Esophagus squamous epithelium (tissue), 5 donors: Measurements from ENCODE around the gene KCNAB2. TPM values are rescaled to one million over a fixed set of nuclear protein-coding genes. Genes with fewer than 3 reads are reported as not detected.

Source experiments
- DNase-seq: peaks from one replicate; lab custom pipeline; 2025; lab: John Stamatoyannopoulos, UW
- H3K27ac ChIP-seq, 4 donors: fragments of 200-600 bp; sonication (generic); one replicate each; pipeline ENCODE4 v1.5.1; 2016 to 2019; ENCODE audit warnings: mild to moderate bottlenecking in 1 of 4
- H3K27me3 ChIP-seq, 4 donors: fragments of 200-600 bp; sonication (generic); 1 replicate in 3 of 4; 2 replicates in 1 of 4; pipeline versions ENCODE4 v1.5.1 to v1.6.0; 2017 to 2021; ENCODE audit warnings: antibody characterized with exemption in 1 of 4
- H3K36me3 ChIP-seq, 3 donors: fragments of 200-600 bp; sonication (generic); one replicate each; pipeline ENCODE4 v1.5.1; 2016 to 2019
- H3K4me1 ChIP-seq, 3 donors: fragments of 200-600 bp; sonication (generic); one replicate each; pipeline ENCODE4 v1.5.1; 2017 to 2019
- H3K4me3 ChIP-seq, 4 donors: fragments of 200-600 bp; sonication (generic); 1 replicate in 3 of 4; 2 replicates in 1 of 4; pipeline ENCODE4 v1.5.1; 2016 to 2019; ENCODE audit warnings: mild to moderate bottlenecking in 2 of 4, moderate library complexity in 1 of 4
- H3K9me3 ChIP-seq, 3 donors: fragments of 200-600 bp; sonication (generic); one replicate each; pipeline ENCODE4 v1.5.1; 2016 to 2019
- CTCF ChIP-seq, 6 experiments: fragments of 450-650 bp in 4 of 6; fragments of 200-600 bp in 2 of 6; sonication (generic) in 2 of 6; IDR thresholded peaks; one replicate each; pipeline ENCODE4 v1.5.1; 2016 to 2019; ENCODE audit warnings: antibody characterized with exemption in 6 of 6, mild to moderate bottlenecking in 4 of 6, moderate library complexity in 4 of 6
- POLR2A ChIP-seq, 4 donors: fragments of 450-650 bp; IDR thresholded peaks; one replicate each; pipeline ENCODE4 v1.6.1; 2017; ENCODE audit warnings: antibody characterized with exemption in 4 of 4, mild to moderate bottlenecking in 4 of 4, moderate library complexity in 3 of 4
- WGBS, 2 donors: methylation state at CpG; one replicate each; pipeline ENCODE4 v1.1.5; 2018; 5-methylcytosine and 5-hydroxymethylcytosine counted together
- intact Hi-C: fragments of 100-400 bp; cut with DNase I; formaldehyde crosslinking; loops from one replicate; pipeline ENCODE4 v1.15.0; 2022
- total RNA-seq, 4 donors: library from RNA; depleted of rRNA; stranded (reverse); fragments of >200 nt; gene quantifications; one replicate each; pipeline ENCODE4 v1.1.0, GENCODE V29; 2016
- donor health status: DM: yes; HTN: yes; CAD: no.

KCNAB2 gene
- total RNA-seq, 4 donors from 2014 or later: 1.8 to 9.3 (median 3.9) TPM

GRCh38 chr1:6097117-6097595 lies 51.5 kb downstream of the KCNAB2 start:
- Histone ChIP-seq H3K27ac (no peak overlapping the region), H3K27me3 (peaks cover 0 to 20% (median 0%) of the 10 kb centered on the region in 4 donors), H3K9me3 (no peaks in the 10 kb centered on the region), H3K4me3 (no peak overlapping the region), H3K36me3 (no peaks in the 10 kb centered on the region), H3K4me1 (peaks cover 0 to 3% (median 0%) of the 10 kb centered on the region in 3 donors)
- intact Hi-C loops: no loop called here
- DNase-seq: no peak
- WGBS, 2 donors: 70 to 84% methylated on average over 4 to 5 of the region's 15 CpGs
- TF ChIP-seq POLR2A (IDR thresholded peaks at IDR 0.05): no peak
- TF ChIP-seq CTCF (IDR thresholded peaks at IDR 0.05): no peak

GRCh38 chr1:6097824-6098223 lies 52.1 kb downstream of the KCNAB2 start:
- intact Hi-C loops: no loop called here
- peaks cover 0 to 27% (median 0%) of the 10 kb centered on the region in 4 donors for H3K27me3 ChIP-seq
- WGBS, 2 donors: 71 to 77% methylated on average over 17 of the region's 17 CpGs
- H3K4me3 ChIP-seq: no peak overlapping the region
- peak overlapping the region in 1 of 4 donors; percentile 36 for H3K27ac ChIP-seq
- TF ChIP-seq POLR2A (IDR thresholded peaks at IDR 0.05) (no peak), CTCF (IDR thresholded peaks at IDR 0.05) (no peak)
- no peak for DNase-seq
- no peaks in the 10 kb centered on the region for H3K9me3 ChIP-seq
- peaks cover 0 to 3% (median 0%) of the 10 kb centered on the region in 3 donors for H3K4me1 ChIP-seq
- no peaks in the 10 kb centered on the region for H3K36me3 ChIP-seq

GRCh38 chr1:6098303-6099215 lies 52.9 kb downstream of the KCNAB2 start:
- 78 to 82% methylated on average over 17 to 19 of the region's 24 CpGs for WGBS, 2 donors
- H3K4me1 ChIP-seq: peaks cover 0 to 3% (median 0%) of the 10 kb centered on the region in 3 donors
- H3K4me3 ChIP-seq: no peak overlapping the region
- no peaks in the 10 kb centered on the region for H3K36me3 ChIP-seq
- H3K27ac ChIP-seq: peak overlapping the region in 1 of 4 donors; percentile 36
- TF ChIP-seq CTCF (IDR thresholded peaks at IDR 0.05) (no peak), POLR2A (IDR thresholded peaks at IDR 0.05) (no peak)
- H3K27me3 ChIP-seq: peaks cover 0 to 34% (median 0%) of the 10 kb centered on the region in 4 donors
- no peaks in the 10 kb centered on the region for H3K9me3 ChIP-seq
- no peak for DNase-seq
- intact Hi-C loops: no loop called here

- Histone ChIP-seq H3K36me3 (no peaks in the 10 kb centered on the region), H3K4me1 (peaks cover 0 to 3% (median 0%) of the 10 kb centered on the region in 3 donors), H3K27ac (no peak overlapping the region), H3K9me3 (no peaks in the 10 kb centered on the region), H3K27me3 (peaks cover 0 to 42% (median 0%) of the 10 kb centered on the region in 4 donors), H3K4me3 (no peak overlapping the region)
- no peak for DNase-seq
- 92% methylated on average over 4 of the region's 15 CpGs; no CpG with 5 or more reads in 1 of the 2 donors for WGBS, 2 donors
- TF ChIP-seq CTCF (IDR thresholded peaks at IDR 0.05) (no peak), POLR2A (IDR thresholded peaks at IDR 0.05) (no peak)
- intact Hi-C loops: no loop called here
Measured at GRCh38 chr1:6099297-6099696, 53.6 kb downstream of the KCNAB2 start.
